ENCODE measurements around the gene HYPK.

The HYPK gene, protein sequence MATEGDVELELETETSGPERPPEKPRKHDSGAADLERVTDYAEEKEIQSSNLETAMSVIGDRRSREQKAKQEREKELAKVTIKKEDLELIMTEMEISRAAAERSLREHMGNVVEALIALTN

DNA sequence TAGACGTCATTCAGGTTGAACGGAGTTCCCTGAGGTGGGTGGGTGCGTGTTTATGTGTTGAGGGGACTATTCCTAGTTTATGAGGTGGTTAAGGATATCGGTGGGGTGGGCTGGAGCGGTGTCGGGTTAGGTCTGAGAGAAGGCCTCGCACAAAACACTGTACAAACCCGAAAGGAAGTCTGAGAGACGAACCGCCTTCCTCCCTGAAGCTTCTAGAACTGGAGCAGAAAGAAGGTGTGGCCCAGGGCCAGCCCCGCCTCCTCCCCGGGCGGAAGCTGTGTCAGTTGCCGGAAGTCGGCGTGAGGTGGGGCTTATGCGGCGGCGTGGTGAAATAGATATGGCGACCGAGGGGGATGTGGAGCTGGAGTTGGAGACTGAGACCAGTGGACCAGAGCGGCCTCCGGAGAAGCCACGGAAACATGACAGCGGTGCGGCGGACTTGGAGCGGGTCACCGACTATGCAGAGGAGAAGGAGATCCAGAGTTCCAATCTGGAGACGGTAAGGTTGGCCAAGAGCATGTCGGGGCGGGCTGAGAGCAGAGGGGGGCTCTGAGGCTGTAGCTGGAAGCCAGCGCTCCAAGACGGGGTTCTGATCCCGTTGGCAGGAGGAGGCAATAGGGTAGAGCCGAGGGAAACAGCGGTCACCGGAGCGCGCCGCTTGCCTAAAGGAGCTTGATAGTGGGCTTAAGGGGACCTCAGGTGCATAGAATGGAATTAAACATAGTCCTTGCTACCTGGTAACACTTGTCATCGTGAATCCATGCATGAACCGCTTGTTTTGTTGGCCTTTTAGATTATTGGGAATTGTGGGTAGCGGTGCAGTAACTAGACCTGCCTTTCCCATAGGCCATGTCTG, at the start of gene HYPK:
Gene HYPK, plus strand, starts transcription at position 314 of the 856 bp plus-strand sequence. Its CDS starts 24 bp downstream, at position 338.
- H3K27ac ChIP-seq = peak within 1 kb of the TSS; percentile 70 to 95 (median 86)
- H3K4me3 ChIP-seq = peak within 1 kb of the TSS; percentile 65 to 97 (median 82)

DNA sequence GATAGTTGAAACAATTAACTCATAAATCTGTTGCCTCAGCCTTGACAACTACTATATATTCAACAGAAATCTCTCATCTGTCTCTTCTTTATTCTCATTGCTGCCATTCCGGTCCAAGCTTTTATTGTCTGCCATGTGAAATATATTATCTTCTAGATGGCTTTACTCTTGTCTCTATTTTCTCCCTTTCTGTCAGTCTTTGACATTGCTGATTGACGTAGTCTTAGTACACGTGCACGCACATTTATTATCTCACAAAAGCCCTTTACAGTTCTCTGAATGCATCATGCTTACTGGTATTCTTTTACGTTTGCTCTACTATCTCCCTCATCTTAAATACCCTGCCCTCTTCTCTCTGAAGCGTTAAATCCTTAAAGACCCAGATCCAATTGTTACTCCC, 48.5 kb upstream of the HYPK start:
- Histone ChIP-seq H3K4me3 (no peak overlapping the region), H3K27ac (no peak overlapping the region)

DNA sequence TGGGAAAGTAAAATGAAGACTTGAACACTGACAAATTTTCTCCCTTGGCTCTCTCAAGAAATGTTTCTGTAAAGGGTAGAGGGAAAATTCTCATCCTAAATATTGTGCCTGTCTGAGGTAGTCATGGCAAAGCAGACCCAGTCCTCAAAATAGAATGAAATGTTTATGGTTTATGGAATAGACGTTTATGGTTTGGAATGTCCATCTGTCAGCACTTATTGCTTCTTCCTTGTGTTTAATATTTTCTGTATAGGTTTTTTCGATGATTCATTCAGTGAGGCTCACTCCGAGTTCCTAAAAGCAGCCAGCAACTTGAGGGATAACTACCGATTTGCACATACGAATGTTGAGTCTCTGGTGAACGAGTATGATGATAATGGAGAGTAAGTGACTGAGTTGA, 37.6 kb upstream of the HYPK start:
- H3K27ac ChIP-seq = no peak overlapping the region
- no peak overlapping the region for H3K4me3 ChIP-seq

DNA sequence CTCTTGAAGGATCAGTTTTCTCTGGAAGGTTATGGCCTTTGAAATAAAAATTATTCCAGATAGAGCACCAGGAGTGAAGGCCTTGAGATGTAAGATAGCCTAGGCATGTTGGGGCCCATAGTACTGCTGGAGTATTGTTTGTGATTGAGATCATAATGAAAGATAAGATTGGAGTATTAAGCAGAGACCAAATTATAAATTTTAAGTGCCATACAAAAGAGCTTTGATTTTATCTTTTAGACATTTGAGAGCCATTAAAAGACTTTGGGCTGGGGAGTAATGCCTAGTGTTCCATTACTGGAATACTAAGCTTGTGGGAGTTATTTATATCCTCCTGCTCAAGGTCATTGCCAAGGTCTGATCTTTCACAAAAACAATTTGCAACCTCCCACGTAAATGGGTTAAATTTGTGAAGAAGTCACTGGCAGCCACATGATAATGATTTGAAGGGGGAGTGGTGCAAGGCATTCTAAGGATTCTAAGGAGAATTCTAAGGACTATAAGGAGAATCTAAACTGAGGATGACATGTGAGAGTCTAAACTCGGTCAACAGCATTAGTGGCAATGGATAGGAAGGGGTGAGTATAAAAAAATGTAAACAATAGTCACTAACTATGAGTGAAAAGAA, 36.5 kb upstream of the HYPK start:
- H3K27ac ChIP-seq = no peak overlapping the region
- H3K4me3 ChIP-seq = no peak overlapping the region

DNA sequence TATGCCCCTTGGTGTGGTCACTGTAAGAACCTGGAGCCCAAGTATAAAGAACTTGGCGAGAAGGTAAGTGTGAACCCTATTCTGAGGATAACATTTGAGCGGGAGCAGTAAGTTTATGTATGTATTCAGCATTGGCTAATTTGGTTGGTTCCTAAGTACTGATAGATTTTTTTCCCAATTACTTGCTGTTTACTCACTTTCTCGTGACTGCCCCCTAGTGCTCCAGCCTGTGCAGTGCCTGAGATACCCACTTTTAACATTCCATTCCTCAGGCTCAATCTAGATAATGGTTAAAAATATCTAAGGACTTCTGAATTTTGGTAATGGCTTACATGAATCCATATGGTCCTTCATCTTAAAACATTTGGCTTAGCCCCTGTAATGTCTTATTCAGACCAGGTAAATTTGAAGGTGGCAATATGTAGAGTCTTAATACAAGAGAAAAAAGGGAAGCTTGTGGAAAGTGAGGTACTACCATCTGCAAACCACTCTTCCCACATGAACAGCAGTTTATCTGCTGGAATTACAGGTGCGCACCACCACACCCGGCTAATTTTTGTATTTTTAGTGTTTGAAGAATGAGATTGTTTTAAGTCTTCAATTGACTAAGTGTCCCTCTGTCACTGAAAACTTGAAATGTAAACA, 30.7 kb upstream of the HYPK start:
- H3K27ac ChIP-seq = no peak overlapping the region

DNA sequence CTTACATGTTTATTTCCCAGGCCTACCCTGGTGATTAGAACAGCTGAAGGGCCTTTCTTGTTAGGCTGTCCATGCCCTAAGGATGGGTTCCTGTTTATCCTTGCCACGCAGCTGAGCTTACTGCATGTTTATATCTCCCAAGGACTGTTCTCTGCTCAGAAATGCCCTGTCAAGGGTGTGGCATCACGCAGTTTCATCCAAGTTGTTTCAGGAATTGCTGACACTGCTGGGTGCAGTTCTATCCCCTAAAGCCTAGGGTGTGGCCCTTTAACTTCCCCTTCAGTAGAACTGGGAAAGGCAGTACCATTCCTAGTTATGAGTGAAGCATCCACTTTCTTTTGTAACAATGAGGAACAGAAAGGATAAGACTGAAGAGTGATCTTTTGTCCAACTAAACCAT, 28.6 kb upstream of the HYPK start:
- peak overlapping the region in 6 of 21 experiments; percentile 17 to 71 (median 34) for H3K27ac ChIP-seq

More for the DNA sequence above, 30.7 kb upstream of the HYPK start:
- no peak overlapping the region for H3K4me3 ChIP-seq

DNA sequence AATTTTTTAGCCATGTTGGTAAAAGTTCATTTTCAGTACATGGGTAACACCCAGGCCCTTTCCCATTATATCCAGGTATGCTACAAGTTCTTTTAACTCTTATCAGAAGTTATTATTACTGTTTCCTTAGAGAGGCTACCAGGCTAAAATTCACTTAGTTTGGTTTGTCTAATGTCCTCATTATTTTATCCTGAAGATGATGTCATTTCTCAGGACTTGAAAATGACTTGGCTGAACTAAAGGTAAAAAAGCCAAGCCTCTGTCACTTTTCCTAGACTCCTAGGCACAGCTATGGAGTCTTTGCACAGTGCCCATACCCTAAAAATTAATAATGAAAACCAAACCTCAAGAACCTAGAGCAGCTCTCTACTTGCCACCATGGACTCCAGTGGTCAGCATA, 27.8 kb upstream of the HYPK start:
- Histone ChIP-seq H3K27ac (peak overlapping the region in 3 of 21 experiments; percentile 28 to 71 (median 47)), H3K4me3 (no peak overlapping the region)

More for the DNA sequence above, 28.6 kb upstream of the HYPK start:
- no peak overlapping the region for H3K4me3 ChIP-seq

DNA sequence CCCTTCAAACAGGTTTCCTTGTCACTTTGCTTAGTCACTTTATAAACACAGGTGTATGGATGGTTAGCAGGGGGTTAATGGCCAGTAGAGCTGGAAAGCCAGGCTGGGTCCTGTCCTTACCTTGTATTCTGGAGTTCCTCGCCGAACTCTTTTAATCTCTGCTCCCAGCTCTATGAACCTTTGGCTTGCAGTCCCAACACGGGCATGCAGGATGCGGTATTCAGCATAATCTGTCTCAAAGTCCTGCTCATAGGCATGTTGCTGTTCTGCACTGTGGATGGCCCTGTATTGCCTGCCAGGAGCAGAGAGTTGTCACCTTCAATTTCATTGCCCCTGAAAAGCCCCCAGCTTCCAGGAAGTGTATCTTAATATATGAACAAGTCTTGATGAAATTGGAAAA, 26.3 kb upstream of the HYPK start:
- Histone ChIP-seq H3K4me3 (no peak overlapping the region), H3K27ac (peak overlapping the region in 2 of 21 experiments; percentile 14 to 40)

DNA sequence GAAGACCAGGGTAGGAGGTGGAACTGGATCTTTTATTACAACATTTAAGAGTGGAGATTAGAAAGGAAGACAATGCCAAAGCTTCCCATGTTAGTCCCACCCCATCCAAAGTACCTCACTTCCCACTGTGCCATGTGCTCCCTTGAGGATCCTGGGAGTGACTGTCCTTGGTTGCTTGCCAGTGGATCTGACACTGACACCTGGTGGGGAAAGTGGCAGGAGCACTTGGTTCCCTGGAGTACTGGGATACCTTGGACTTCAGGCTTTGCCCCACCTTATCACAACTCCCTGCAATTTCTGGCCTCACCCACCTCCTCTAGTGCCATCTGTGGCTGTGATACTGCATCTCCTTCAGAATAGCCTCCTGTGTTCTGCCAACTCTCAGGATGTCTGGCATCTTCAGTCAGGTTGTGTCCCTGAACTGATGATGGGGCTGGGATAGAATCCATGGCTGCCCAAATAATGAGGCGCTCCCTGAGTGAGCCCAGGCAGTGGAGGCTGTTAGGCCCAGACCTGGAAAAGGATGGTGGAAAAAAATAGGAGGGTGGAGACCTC, 24.9 kb upstream of the HYPK start:
- peak overlapping the region in 15 of 21 experiments; percentile 4 to 93 (median 84) for H3K27ac ChIP-seq
- peak overlapping the region in 6 of 7 experiments; percentile 52 to 64 (median 58) for H3K4me3 ChIP-seq

DNA sequence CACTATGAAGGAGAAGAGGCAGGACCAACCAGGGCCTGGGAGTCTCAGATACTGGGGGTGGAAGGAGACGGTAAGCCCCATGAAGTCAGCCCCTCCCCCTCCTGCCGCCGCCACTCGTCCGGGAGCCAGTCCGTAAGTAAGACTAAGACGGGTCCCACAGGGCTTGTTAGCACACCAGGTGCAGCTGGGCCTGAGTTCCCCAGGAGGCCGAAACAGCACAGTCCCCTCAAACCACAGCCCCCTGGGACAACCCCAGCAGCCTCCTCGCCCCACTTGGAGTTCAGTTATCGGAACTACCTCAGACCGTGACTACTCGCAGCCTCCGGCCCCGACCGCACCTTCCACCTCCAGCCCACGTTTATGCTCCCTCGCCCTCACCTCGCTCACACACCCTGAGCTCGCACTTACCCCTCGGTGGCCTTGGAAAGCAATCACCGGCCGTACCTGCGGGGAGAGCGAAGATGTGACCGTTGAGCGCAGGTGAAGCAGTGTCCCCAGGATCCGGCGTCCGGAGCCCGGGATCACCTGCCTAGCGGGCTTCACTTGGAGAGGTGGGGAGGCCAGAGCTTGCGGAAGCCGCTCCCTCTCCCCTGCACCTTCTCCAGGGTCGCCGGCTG, 24.2 kb upstream of the HYPK start:
- H3K4me3 ChIP-seq = peak overlapping the region; percentile 52 to 64 (median 56)
- H3K27ac ChIP-seq = peak overlapping the region in 19 of 21 experiments; percentile 37 to 93 (median 80)

DNA sequence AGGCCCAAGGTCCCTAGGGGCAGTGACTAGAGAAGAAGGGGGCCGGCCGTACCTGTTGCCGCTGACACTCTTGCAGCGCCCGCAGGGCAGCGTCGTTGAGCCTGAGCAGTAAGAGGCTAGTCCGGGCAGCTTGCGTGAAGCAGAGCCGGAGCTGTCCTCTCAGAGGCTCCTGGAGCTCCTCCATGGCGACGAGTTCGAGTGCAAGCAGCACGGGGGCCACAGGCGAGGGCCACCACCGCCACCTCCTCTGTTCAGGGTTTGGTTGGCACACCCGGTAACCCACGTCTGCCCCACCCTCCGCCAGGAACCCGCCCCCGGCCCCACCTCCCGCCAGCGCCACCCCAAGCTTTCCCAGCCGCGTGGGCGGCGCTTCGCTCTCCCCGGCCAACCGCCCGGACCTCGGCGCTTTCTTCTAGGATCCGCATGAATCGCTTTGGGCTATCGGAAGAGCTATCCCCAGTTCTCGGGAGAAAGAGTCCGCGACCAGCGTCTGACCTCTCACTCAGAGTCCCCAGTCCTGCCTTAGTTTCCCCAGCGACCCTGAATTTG, 23.6 kb upstream of the HYPK start, which contains the start of gene ELL3:
Gene ELL3, minus strand, starts transcription at position 249 of the 549 bp plus-strand sequence. Its CDS starts 65 bp downstream, at position 184.
- peak within 1 kb of the TSS in 20 of 21 experiments; percentile 37 to 93 (median 78) for H3K27ac ChIP-seq
- peak within 1 kb of the TSS; percentile 52 to 64 (median 56) for H3K4me3 ChIP-seq

DNA sequence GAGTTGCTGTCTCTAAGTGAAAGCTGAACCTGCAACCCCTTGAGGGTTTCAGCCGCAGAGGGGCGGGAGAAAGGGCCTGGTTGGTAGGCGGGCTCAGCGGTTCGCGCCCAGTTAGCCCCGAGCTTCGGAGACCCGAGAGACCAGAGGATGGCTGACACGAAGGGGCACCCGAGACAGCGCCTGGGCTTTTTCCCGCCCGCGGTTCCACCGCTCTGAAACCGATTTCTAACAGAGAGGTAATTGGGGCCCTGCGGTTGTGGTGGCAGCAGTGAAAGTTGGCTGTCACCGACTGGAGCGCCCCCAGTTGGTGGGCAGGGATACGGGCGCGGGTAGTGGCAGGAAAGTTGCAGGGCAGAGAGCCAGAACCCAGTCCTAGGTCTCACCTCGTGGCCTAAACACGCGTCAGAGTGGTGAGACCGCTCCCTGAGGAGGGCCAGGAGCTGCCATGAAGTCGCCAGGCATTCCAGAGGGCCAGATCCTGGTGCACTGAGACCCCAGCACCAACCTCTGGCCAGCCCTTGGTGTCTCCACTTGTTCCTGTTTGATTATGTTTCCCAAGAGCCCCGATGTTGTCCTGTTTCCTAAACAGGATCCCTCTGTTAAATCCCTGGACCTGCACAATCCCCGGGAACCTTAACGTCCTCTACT, 23.0 kb upstream of the HYPK start:
- H3K4me3 ChIP-seq = peak overlapping the region; percentile 52 to 64 (median 56)
- H3K27ac ChIP-seq = peak overlapping the region in 20 of 21 experiments; percentile 37 to 93 (median 78)

DNA sequence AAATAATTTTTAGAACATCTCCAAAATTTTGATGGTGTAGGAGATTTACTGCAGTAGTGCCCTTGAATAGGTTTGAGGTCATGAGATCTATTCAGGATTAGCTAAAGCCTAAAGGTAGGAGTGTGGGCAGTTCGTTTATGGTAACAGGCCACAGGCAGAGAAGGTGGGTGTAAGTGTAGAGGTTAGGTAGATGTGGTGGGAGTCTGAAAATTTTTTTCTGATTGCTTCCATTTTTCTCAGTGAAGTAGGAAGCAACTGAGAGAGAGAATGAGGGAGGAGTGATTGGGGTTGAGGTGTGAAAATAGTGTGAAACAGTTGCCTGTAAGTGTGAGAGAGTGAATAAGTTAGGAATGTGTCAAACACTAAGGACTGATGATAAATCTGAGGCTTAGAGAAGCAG, 21.4 kb upstream of the HYPK start:
- no peak overlapping the region for H3K4me3 ChIP-seq
- no peak overlapping the region for H3K27ac ChIP-seq

DNA sequence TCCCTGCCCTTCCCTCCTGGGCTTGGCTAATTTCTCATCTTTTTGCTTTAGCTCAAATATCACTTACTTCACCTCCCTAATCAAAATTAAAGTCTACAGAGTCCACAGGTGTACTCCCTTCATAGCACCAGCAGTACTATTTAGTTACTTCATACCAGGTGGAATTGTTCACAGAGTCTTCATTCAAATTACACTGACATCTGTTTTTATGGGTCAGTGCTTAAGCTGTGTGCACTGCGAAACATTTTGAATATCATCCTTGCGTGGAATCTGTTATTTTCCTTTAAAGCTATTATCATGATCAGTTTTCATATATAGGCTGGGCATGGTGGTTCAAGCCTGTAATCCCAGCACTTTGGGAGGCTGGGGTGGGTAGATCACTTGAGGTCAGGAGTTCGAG, 11.0 kb upstream of the HYPK start:
- Histone ChIP-seq H3K27ac (no peak overlapping the region), H3K4me3 (no peak overlapping the region)

DNA sequence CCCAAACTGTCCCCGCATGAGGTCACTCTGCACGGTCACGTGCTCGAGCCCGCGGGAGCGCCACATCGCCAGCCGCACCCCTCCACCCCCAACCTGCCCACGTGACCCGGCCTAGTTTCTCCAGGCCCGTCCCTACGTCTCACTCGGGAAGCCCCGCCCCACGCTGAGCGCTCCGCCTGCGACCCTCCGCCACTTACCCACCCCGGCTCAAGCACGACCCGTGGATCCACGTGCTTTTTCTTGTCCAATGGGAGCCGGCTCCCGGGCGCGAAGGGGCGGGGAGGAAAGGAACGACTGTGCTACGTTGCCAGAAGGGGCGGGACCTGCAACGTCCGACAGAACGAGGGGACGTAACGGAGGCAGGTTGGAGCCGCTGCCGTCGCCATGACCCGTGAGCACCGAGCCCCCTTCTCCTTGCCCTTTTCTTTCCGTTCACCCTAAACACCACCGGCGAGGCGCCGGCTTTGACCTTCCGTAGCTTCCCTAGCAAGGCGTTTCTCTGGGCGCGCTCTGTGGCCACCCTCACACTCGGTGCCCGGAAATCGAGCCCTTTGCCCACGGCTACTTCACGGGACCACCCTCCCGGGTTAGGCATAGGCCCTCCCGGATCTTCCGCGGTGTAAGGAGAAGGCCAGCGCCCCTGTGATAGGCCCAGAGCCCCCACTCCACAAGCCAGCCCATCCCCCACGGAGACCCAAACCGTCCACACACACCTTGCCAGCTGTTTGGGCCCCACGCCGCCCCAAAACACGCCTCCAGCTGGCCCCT, 8.2 kb upstream of the HYPK start, which contains the start of gene SERF2:
Gene SERF2, plus strand, starts transcription at position 328 of the 768 bp plus-strand sequence. Its CDS starts 57 bp downstream, at position 385.
- H3K27ac ChIP-seq = peak within 1 kb of the TSS; percentile 90 to 100 (median 98)
- H3K4me3 ChIP-seq = peak within 1 kb of the TSS; percentile 76 to 97 (median 88)

DNA sequence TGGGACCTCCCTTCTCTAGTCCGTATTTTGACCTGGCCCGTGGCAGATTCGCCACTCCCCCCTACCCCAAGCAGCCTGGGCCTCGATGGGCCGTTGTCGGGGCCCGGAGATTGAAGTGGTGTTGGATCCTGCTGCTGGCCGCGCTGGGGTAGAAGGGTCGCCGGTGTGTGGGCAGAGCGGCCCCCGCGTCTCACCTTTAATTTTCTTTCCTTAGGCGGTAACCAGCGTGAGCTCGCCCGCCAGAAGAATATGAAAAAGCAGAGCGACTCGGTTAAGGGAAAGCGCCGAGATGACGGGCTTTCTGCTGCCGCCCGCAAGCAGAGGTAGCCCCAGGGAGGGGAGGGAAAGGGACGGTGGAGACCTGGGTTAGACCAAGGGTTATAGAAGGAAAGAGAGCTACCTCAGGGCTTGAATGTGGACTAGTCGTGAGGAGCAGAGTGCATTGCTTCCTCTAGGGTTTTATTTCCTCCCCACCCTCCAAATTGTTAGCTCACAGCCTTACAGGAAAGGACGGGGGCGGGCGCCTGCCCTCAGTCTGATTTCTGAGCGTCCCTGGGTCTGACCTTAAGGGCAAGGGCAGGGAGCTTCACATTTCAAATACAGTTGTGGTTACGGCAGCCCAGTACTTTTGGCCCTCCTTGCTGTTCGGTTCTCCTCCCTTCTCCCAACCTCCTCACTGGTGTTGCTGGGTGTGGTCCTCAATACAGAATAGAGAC, 7.5 kb upstream of the HYPK start:
- Histone ChIP-seq H3K27ac (peak overlapping the region; percentile 90 to 100 (median 98)), H3K4me3 (peak overlapping the region; percentile 76 to 97 (median 88))

DNA sequence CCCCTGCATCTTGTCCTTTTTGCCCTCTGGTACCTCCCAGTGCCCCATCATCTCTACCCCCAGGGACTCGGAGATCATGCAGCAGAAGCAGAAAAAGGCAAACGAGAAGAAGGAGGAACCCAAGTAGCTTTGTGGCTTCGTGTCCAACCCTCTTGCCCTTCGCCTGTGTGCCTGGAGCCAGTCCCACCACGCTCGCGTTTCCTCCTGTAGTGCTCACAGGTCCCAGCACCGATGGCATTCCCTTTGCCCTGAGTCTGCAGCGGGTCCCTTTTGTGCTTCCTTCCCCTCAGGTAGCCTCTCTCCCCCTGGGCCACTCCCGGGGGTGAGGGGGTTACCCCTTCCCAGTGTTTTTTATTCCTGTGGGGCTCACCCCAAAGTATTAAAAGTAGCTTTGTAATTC, 6.8 kb upstream of the HYPK start:
- H3K4me3 ChIP-seq = peak overlapping the region; percentile 76 to 97 (median 88)
- H3K27ac ChIP-seq = peak overlapping the region in 19 of 21 experiments; percentile 6 to 100 (median 98)
